NCI-H146 treated with DMSO at 0.1 percent for 48 hours (cell line): ENCODE results near the gene DSCAM.
"Not testable (repeated sequence)": the region's sequence is repeated elsewhere in the genome, so short reads cannot be mapped to it uniquely, and the experiment has no call there.

Experiments
- DNase-seq: peaks from one replicate; lab custom pipeline; 2025; ENCODE audit not compliant: unreplicated experiment; lab: John Stamatoyannopoulos, UW

The DSCAM gene

GRCh38 chr21:40074198-40074597 lies 772.8 kb downstream of the DSCAM start:
- no peak for DNase-seq

DNA sequence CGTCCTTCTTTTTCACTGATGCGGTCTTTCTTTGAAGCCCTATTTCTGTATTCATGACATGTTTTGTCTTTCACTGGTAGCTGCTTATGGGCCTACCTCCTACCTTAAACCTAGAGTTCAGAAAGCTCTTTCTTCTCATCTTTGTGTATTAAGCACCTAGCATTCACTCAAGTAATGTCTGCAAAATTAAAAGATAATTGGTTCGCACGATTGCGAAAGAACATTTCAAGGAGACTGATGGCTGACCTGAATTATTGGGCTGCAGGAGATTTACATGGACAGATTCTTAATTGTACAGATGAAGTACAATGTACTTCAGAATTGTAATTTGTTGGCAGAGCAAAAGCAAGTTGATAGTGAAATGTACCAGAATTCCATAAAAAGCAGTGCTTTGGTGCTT lies 773.3 kb downstream of the DSCAM start:
- no peak for DNase-seq

GRCh38 chr21:40070871-40071270 lies 776.1 kb downstream of the DSCAM start:
- DNase-seq, result no peak

DNA sequence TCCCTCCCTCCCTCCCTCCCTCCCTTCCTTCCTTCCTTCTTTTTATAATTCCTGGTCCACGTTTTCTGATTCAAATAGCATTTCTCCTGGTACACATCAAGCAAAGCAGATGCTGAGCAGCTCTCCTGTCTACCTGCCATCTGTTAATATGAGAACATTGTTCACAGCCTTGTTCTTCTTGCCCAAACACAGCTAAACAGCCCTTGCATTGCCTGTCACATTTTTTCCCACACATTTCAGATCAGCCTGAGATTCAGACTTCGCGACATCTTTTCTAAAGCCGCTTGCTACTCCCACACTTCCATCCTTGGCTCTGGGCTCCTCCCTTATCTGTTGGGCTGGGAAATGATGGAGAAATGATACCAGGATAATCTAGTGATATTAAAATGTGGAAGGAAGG lies 779.2 kb downstream of the DSCAM start:
- no peak for DNase-seq

- DNase-seq, result no peak
Observed at GRCh38 chr21:40066221-40066620, 780.7 kb downstream of the DSCAM start.

DNA sequence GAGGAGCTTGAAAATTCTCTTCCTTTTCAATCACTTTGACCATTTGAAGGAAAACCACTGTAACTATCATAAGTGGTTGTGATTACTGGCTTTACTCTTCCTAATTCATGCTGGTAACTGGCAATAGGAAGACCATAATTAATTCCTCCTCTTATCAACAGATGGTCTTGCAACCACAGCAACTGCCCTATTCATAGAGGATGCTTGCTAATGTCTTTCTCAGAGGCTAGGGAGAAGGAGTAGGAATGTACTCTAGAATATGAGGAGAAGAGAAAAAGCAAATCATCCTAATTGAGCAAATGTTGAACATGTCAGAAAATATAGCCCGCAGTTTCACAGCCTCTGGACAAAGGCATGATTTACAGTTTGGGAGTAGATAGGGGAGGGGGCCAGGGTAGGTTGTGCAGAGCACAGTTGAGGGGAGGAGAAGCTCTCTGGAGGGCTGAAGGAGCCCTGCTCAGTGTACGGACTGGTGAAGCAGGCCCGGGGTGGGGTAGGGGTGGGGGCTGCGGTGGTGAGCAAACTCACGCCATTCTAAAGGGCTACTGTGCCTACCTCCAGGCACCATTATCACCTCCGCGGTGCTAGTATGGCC lies 786.8 kb downstream of the DSCAM start:
- DNase-seq, result peak; percentile 95

GRCh38 chr21:40057331-40057730 lies 789.6 kb downstream of the DSCAM start:
- DNase-seq, result no peak

- DNase-seq, result no peak
Observed at GRCh38 chr21:40056031-40056430, 790.9 kb downstream of the DSCAM start.

DNA sequence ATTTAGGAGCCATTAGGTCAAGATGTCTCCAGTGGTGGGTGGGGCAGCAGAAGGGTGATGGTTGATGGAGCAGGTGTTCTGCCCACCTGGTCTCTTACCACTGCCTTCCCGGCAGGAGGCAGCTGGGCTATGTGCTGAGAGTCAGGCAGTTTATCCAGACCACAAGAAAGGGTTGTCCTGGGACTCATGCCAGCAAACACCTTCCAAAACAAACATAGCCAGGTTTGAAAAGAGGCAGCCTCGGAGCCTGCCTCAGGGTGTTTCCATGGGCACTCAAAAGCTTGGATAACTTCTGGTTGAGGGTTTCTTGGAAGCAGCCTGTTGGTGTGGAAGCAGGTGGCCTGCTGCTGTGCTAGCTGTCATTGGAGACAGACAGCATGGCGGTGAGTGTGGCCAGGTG lies 792.6 kb downstream of the DSCAM start:
- DNase-seq, result peak; percentile 89

DNA sequence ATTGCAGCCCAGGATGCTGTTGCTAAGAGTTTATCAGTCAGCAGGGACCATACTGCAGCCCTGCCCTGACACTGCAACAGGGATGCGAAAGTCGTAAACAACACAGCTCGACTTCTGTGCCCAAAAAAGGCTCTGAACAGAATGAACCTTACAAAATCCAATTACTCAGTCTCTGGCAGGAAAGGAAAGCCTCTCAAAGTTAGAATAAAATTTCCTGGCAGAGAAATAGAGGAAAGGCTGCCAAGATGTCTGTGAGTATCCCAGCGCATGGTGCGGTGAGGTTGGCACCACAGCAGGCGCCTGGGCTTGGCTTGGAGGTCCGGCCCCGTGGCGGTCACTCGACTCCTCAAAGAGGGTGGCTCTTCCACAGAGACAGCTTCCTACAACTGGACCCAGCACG lies 794.0 kb downstream of the DSCAM start:
- DNase-seq, result no peak

DNA sequence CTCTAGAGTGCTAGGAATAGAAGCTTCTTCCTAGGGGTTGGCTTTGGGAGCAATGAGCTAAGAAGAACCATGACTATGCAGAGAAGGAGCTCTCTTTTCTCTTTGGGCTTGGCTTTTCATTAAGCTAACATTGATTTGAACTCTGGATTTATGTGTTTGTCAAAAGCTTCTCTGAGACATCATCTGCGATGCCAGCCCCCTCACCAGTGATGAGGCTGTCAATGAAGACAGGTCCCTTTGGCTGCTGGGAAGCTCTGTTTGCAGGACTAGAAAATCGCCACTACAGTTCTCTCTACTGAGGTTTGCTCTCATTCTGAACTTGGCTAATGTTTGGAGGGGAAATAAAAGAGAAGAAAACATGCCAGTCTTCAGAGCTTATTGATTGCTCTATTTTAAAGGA lies 794.7 kb downstream of the DSCAM start:
- no peak for DNase-seq

DNA sequence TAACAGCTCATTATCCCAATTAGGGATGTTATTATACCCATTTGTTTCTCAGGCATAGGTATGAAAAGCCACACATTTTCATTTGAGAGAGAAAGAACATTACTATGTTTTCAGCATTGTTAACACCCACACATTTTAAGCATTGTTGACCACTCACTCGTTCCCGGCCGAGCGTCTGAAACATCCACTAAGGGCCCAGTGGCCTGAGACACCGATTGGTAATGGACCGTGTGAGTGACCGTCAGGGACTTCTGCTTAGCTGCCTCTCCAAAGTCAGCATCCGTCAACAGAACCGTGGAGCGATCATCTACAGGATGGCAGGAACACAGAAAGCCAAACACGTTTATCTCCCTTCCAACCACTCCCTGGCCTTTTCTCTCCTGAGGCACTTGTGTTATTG lies 795.2 kb downstream of the DSCAM start:
- no peak for DNase-seq

DNA sequence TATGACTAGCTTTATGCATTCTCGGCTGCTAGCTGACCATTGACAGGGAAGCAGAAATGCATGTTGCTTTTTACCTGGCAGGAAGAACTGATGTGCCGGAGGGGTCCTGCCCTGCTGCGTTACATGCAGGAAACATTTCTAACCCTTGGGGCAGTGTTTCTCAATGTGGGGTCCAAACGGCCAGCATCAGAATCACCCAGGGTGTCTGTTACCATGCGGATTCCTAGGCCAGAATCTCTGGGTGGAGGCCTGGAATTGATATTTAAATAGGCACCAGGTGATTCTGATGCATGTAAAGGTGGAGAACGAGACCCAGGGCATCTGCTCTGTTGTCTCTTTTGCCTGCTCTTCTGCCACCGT lies 797.0 kb downstream of the DSCAM start:
- DNase-seq, result peak; percentile 33

DNA sequence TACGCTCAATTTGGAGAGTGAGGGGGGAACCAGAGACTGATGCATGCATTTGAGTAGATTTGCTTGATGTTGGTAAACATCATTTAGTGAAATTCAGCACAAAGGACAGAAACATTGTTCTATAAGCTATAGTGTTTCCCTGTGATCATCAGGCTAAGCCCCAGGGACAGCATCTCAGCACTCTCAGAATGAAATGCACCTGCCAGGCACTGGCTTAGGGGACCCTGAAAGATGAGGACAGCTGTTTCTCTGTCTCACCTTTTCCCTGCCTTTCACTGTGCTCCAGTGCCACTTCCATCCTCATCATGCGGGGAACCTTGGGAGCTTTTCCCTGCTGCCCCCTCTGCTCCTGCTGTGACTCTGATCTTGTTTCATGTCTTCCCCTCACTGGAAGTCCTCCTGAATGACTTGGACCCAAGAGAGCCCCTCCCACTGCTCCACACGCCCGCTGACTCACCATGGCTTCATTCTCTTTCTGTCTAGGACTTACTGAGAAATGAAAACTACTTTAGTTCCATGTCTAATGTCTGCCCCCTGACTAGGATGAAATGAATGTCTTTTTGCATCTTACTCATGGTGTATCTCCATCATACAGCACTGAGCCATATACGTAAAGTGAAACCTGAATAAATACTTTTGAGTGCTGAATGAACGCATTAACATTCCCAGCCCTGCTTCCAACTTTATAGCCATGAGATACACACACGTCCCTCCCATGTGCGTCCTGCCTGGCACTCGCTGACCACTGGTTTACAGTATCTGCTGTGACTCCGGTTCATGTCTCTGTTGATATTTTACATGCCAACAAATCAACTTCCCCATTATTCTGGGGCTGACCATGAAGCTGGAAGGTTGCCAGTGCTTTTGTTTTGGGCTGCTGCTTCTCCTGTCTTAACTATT lies 797.7 kb downstream of the DSCAM start:
- no peak for DNase-seq

- no peak for DNase-seq
Observed at GRCh38 chr21:40047993-40048730, 798.8 kb downstream of the DSCAM start.

GRCh38 chr21:40047211-40047610 lies 799.7 kb downstream of the DSCAM start:
- DNase-seq, result no peak

DNA sequence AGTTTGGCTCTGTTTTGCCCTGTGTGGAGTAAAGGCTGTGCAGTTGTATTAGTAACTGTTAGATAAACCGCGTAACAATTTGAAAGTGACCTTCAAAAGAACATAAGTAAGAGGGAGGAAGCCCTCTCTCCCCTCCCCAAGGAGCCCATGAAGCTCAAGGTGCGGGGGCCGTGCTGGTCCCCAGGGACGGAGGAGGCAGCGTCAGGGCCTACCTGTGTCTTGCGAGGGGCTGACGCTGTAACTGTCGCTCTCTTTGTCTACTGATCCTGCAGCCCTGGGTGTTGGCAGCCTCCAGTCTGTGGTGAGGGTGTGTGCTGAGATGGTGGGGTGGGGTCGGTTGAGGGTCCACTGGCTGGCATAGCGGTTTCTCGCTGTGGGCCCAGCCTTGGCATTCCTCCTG lies 803.1 kb downstream of the DSCAM start:
- no peak for DNase-seq

GRCh38 chr21:40043423-40043822 lies 803.5 kb downstream of the DSCAM start:
- DNase-seq, result peak; percentile 15

DNA sequence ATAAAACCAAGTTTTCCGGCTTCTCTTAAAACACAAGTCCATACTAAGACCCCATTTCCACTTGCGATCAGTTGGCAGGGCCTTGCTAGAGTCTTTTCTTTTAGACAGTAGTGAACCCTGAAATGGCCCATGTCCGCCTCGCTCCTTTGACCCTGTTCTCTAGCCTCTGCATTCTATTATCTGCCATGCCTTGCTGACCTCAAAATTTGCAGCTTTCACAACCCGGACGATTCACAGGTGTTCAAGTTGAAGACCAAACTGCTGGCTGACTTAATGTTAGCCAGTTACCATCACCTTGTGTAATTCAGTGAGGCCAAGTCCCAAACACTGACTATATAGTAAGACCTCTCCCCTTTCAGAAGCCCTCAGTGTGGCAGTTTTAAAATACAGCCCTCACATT lies 805.5 kb downstream of the DSCAM start:
- DNase-seq, result no peak

DNA sequence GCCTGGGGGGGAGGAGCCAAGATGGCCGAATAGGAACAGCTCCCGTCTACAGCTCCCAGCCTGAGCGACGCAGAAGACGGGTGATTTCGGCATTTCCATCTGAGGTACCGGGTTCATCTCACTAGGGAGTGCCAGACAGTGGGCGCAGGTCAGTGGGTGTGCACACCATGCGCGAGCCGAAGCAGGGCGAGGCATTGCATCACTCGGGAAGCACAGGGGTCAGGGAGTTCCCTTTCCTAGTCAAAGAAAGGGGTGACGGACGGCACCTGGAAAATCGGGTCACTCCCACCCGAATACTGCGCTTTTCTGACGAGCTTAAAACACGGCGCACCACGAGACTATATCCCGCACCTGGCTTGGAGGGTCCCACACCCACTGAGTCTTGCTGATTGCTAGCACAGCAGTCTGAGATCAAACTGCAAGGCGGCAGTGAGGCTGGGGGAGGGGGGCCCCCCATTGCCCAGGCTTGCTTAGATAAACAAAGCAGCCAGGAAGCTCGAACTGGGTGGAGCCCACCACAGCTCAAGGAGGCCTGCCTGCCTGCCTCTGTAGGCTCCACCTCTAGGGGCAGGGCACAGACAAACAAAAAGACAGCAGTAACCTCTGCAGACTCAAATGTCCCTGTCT lies 813.7 kb downstream of the DSCAM start:
- DNase-seq, result not testable (repeated sequence)

GRCh38 chr21:40029888-40030287 lies 817.1 kb downstream of the DSCAM start:
- no peak for DNase-seq

DNA sequence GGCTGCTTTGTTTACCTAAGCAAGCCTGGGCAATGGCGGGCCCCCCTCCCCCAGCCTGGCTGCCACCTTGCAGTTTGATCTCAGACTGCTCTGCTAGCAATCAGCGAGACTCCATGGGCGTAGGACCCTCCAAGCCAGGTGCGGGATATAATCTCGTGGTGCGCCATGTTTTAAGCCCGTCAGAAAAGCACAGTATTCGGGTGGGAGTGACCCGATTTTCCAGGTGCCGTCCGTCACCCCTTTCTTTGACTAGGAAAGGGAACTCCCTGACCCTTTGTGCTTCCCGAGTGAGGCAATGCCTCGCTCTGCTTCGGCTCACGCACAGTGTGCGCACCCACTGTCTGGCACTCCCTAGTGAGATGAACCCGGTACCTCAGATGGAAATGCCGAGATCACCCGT lies 818.6 kb downstream of the DSCAM start:
- DNase-seq, result not testable (repeated sequence)
